GM19025 (cell line): ENCODE data around the gene CDH13.

Experiments
- ATAC-seq: cut with Tn5 transposase; IDR thresholded peaks from one replicate; pipeline ENCODE4 v1.9.1; 2021; ENCODE audit warnings: mild to moderate bottlenecking, low read depth, moderate library complexity; ENCODE audit not compliant: unreplicated experiment

CDH13 gene

DNA sequence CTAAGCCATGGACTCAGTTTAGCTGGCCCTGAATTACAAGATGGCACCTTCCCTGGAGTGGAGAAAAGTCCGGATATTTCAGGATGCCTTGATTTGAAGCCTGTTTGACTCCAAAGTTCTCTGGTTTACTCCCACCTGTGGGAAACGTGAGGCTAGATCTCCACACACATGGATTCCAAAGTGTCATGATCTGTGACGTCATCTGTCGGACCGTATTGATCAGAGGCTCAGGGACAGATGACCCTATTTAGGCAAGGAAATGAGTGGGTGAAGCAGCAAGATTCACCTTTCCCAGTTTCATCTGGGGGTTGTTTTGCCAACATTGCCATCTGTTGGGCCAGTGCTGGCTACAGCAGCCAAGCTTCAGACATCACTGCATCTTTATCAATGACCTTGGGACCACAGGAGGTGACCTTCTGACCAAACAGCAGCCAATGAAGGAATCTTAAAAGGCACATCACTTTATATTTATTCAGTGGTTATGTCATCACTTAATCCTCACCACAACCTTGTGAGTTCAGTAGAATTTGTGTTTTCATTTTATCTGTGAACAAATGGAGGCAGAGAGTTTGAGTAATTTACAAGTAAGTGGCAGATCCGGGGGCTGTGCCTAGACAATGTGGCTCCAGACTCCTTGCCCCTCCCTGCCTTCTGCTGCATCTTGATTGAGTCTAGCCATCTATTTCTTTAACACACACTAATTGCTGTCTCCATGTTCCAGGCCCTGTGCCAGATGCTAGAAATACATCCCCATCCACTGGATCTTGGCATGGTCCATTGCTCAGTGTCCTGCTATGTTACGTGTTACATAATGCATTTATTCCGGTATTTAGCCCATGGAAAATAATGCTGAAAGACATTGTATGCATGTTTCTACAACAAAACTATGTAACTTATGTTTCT is 1.5 kb upstream of the CDH13 start:
- ATAC-seq: no peak

GRCh38 chr16:82628088-82628423 is 1.3 kb downstream of the CDH13 start:
- no peak for ATAC-seq

DNA sequence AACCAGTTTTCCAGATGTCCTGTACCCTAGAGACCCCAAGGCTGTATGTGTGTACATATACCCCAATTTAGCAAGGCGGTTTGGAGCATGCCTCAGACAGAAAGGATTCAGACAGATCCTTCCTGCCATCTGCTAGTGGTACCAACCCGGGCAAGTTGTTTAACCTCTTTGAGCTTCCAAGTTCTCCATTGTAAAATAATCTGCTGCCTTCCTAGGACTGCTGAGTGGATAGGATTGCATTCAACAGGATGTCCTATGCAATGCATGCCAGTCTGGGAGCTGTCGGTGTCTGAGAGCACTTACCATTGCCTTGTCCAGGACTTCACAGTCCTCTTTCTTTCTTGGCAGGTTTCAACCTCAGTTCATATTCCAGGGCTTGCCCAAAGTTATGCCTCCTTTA is 1.9 kb downstream of the CDH13 start:
- no peak for ATAC-seq

DNA sequence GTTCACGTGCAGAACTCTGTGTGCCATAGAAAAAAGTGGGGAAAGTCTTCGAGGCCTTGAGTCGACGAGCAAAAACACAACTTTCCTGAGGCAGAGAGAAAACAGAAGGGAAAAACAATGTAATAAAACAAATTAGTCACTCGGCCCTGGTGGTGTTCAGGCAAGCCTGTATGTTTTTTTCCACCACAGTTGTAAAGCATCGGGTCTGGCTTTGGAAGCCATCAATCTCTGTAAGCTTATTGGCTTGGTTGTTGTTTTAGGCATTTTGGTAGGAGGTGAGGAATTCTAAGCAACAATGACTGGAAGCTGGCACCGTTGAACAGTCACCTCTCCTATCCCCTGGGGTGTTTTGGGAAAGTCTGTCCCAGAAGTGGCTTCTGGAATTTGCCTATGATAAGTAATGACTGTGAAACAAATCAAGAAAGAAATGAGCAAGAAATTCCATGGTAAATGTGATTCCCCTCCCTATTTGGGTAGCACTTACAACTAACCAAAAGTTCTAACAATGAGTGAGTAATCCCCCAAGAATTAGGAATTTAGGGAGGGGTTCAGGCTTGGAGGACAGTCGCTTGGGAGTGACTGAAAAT is 2.8 kb downstream of the CDH13 start:
- ATAC-seq: no peak

DNA sequence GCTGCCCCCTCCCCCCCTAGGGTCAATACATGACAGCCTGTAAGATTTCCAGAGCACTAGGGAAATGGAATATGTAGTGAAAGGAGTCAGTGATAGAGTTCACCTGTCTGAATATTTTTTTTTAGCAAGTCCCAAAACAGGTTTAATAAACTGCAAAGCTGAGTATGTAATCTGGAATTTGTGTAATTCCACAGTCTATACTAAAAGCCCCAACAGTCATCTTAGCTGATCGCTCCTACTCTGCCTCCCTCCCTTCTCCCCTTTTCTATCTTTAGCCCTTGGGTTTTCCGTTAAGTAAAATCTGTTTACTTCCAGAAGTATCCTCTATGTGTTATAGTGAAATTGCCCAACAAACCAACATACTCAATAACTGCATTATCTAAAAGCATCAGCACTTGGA is 3.5 kb downstream of the CDH13 start:
- no peak for ATAC-seq

DNA sequence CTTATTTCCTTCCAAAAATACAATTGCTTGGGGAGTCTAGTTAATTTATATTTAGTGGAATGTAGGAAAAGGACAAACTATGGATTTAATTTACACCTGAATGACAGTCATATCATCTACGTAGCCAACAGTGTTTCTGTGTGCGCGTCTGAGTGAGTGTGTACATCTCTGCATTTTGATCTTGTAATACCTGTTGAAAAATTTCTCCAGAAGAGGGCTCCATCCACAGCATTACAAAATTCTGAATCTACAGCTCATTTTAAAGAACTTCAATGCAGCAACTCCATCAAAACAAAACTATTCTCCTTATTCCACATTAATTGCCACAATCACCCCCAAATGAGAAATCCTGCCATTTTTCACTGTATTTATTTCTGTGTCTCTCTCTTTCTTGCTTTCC is 3.9 kb downstream of the CDH13 start:
- no peak for ATAC-seq

DNA sequence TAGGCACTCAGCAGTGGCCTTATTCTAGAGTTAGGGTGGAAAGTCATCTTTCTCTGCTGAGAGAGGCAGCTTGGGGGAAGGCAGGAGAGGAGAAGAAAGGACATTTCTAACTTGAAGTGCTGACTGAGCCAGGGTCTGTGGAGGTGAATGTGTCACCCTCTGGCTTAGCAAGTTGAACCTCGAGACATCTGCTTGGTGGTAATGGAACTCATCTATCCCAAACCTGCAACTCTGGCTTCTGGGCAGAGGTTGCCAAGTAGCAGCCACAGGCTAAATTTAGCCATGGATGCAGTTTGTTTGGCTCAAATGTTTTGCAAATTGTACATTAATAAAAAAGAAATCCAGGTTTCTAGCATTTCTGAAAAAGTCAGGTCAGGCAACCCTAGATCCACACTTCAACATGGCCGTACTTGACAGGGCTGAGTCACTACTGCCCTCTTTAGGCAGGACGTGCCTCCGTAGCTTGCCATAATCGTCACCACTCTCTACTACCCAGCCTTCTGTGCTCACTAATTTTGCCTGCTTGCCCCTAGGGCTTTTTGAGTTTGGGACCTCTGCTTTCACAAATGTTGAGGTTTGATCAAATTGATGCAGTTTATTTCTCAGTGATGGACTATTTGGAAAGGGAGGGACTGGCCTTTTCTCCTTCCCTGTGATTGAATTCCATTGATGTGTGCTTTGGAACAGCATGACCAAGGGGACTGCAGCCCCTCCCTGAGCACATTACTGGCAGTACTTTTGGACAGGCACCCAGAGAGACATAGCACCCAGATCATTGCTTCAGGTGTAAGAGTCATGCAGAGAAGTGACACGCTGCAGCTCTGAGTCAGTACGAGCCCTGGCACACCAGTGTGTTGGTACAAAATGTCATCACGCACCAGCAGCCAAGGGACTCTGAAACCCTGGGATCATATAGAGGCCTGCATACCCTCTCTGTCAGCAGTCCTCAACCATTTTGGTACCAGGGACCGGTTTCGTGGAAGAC is 5.2 kb downstream of the CDH13 start:
- no peak for ATAC-seq

GRCh38 chr16:82633964-82634600 is 7.3 kb downstream of the CDH13 start:
- ATAC-seq: no peak

DNA sequence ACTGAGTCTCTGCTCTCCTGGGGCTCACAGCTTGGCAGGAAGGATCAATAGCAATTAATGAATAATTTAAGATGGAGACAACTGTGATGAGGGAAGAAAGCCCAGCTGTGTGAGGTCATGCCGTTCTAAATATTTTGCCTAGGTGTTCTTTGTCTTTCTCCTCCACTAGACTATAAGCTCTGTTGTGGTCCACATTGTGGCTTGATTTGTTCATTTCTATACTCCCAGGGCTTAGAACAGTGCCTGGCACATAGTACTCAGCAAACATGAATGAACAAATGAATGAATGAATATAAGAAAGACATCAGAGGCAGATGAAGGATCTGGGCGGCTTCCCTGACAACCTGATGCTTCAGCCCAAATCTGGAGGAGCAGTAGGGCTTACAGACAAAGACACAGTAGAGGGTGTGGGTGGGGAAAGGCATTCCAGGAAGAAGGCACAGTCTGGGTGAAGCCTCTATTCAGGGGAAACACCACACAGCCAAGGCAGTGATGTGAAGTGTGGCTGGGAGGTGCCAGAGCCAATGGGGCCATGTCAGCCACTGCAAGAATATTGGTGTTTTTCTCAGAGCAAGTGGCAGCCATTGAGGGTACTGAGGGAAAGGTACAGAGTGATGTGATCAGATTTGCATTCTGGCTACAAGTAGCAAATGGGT is 8.3 kb downstream of the CDH13 start:
- no peak for ATAC-seq

- peak; percentile 53 for ATAC-seq
Observed at GRCh38 chr16:82636485-82636884, 9.7 kb downstream of the CDH13 start.

DNA sequence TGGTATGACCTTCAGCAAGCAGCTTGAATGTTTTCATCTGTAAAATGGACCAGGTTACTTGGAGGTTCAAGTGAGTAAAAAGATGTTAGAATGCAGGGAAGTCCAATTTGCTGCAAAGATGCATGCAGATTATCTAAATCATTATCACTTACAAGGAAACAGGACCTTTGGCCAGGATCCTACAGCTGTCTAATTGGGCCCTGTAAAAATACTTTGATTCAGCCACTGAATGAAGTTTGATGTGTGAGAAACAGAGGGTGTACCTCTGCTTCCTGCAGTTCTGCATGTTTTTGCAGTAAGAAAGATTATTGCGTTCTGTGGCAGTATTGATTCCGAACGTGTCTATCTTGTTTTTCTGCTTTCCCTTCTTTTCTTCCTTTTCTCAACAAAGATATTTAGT is 10.2 kb downstream of the CDH13 start:
- ATAC-seq: no peak

- ATAC-seq: no peak
Observed at GRCh38 chr16:82638095-82638798, 11.5 kb downstream of the CDH13 start.

DNA sequence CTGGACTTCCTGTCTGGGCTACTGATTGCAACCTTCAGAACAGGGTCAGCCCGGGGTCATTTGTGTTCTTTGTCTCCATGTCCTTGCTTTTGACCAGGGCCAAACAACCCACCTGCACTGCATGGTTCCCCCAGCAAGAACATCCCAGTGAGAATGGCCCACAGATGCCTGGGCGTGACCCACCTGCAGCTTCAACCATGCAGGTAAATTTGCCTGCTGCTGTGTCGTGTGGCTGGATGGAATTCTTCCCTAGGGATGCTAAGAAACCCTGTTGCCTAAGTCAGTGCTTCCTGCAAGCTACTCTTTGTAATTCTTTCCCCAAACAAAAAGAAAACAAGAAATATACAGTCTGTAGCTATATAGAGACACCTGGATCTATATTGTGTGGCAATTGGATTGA is 12.5 kb downstream of the CDH13 start:
- ATAC-seq: no peak

- ATAC-seq: no peak
Observed at GRCh38 chr16:82639666-82640336, 13.0 kb downstream of the CDH13 start.

- no peak for ATAC-seq
Observed at GRCh38 chr16:82641336-82641984, 14.7 kb downstream of the CDH13 start.

DNA sequence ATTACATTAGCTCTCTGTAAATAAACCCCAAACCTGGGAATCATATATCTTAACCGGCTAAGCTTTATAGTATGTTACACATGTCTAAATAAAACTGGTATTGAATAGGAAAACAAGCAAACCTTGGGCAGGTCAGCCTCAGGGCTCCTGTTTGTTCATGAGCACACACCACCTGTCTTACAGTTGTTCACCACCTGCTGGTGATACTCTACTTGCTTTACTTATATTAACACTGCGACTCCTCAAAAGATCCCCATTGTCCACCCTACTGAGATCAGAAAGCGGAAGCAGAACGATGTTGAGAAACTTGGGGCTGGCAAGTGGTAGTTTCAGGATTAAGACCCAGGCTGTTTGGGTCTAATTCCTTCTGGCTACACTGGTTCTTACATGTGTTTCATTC is 16.4 kb downstream of the CDH13 start:
- no peak for ATAC-seq

DNA sequence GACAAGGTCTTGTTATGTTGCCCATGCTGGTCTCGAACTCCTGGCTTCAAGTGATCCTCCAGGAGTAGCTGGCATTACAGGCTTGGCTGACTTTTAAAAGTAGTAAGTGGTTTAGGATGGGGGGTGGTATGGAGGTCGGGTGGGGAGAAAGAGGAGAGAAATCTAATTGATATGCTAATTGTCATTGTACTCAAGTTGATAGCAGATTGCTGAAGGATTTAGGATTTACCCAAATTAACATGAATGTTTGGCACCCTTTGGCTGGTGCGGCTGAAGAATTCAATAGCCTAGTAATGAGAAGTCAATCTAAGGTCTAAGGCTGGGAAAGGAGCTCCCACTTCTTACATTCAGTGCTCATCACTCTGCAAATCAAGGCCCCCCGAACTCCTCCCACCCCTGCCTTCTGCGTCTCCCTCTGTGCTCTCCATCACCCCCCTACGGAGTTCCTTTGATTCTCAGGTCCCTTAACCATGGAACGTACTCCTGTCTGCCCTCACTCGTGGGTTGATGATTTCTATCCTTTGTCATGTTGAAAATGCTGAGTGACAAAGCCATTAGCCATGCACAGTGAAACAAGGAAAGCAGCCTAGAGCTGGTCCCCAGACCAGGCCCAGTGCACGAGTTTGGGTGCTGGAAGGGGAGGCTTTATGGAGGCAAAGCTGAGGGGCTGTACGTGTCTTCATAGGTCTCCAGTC is 17.3 kb downstream of the CDH13 start:
- no peak for ATAC-seq

- no peak for ATAC-seq
Observed at GRCh38 chr16:82646504-82646903, 19.7 kb downstream of the CDH13 start.
